T-helper 1 cell treated with Interleukin-12 subunit alpha and Interleukin-12 subunit beta and Interleukin-4 antibody, amounts not matched to agents 30 μg/mL and 1 μg/mL, for 36 hours (primary cell): ENCODE data around the gene ZNF80.

Experiments
- H3K27ac Mint-ChIP-seq: one replicate; pipeline ENCODE4 v1.8.0; 2021; ENCODE audit warnings: mild to moderate bottlenecking, mixed read lengths
- H3K27me3 Mint-ChIP-seq: one replicate; pipeline ENCODE4 v1.8.0; 2021; ENCODE audit warnings: low read depth, mixed read lengths
- H3K36me3 Mint-ChIP-seq: one replicate; pipeline ENCODE4 v1.8.0; 2021; ENCODE audit warnings: low read depth, mixed read lengths
- H3K4me1 Mint-ChIP-seq: one replicate; pipeline ENCODE4 v1.8.0; 2021; ENCODE audit warnings: low read depth, mixed read lengths
- H3K4me3 Mint-ChIP-seq: one replicate; pipeline ENCODE4 v1.8.0; 2021; ENCODE audit warnings: mild to moderate bottlenecking, moderate library complexity, mixed read lengths
- H3K9me3 Mint-ChIP-seq: one replicate; pipeline ENCODE4 v1.8.0; 2021; ENCODE audit warnings: mixed read lengths

The ZNF80 gene

GRCh38 chr3:114235431-114235830, 1.9 kb downstream of the ZNF80 start:
- Mint-ChIP-seq H3K4me1 (peaks cover 28% of the 10 kb centered on the region), H3K36me3 (no peaks in the 10 kb centered on the region), H3K4me3 (no peak overlapping the region), H3K27ac (no peak overlapping the region), H3K9me3 (no peaks in the 10 kb centered on the region), H3K27me3 (no peaks in the 10 kb centered on the region)

- Mint-ChIP-seq H3K4me3 (no peak overlapping the region), H3K9me3 (no peaks in the 10 kb centered on the region), H3K36me3 (no peaks in the 10 kb centered on the region), H3K27ac (no peak overlapping the region), H3K4me1 (peaks cover 29% of the 10 kb centered on the region), H3K27me3 (no peaks in the 10 kb centered on the region)
These were observed 2.6 kb downstream of the ZNF80 start for GRCh38 chr3:114234745-114235144.

- Mint-ChIP-seq H3K27ac (peak overlapping the region; percentile 68), H3K9me3 (no peaks in the 10 kb centered on the region), H3K4me3 (no peak overlapping the region), H3K4me1 (peaks cover 32% of the 10 kb centered on the region), H3K27me3 (no peaks in the 10 kb centered on the region), H3K36me3 (peaks cover 1% of the 10 kb centered on the region)
These were observed 5.8 kb downstream of the ZNF80 start for GRCh38 chr3:114231616-114232015.

- Mint-ChIP-seq H3K36me3 (peaks cover 18% of the 10 kb centered on the region), H3K27ac (no peak overlapping the region), H3K4me3 (no peak overlapping the region), H3K27me3 (no peaks in the 10 kb centered on the region), H3K9me3 (peaks cover 21% of the 10 kb centered on the region), H3K4me1 (peaks cover 42% of the 10 kb centered on the region)
These were observed 10.3 kb downstream of the ZNF80 start for GRCh38 chr3:114227076-114227475.

GRCh38 chr3:114226313-114226712, 11.1 kb downstream of the ZNF80 start:
- Mint-ChIP-seq H3K9me3 (peaks cover 21% of the 10 kb centered on the region), H3K4me1 (peaks cover 44% of the 10 kb centered on the region), H3K4me3 (peak overlapping the region; percentile 54), H3K27ac (peak overlapping the region; percentile 79), H3K27me3 (no peaks in the 10 kb centered on the region), H3K36me3 (peaks cover 18% of the 10 kb centered on the region)

GRCh38 chr3:114223143-114223542, 14.2 kb downstream of the ZNF80 start:
- H3K4me3 Mint-ChIP-seq: peak overlapping the region; percentile 61
- peaks cover 21% of the 10 kb centered on the region for H3K9me3 Mint-ChIP-seq
- H3K4me1 Mint-ChIP-seq: peaks cover 47% of the 10 kb centered on the region
- no peaks in the 10 kb centered on the region for H3K27me3 Mint-ChIP-seq
- H3K27ac Mint-ChIP-seq: peak overlapping the region; percentile 90
- peaks cover 18% of the 10 kb centered on the region for H3K36me3 Mint-ChIP-seq

- H3K36me3 Mint-ChIP-seq: peaks cover 16% of the 10 kb centered on the region
- H3K4me1 Mint-ChIP-seq: peaks cover 51% of the 10 kb centered on the region
- peak overlapping the region; percentile 27 for H3K4me3 Mint-ChIP-seq
- peak overlapping the region; percentile 95 for H3K27ac Mint-ChIP-seq
- peaks cover 21% of the 10 kb centered on the region for H3K9me3 Mint-ChIP-seq
- no peaks in the 10 kb centered on the region for H3K27me3 Mint-ChIP-seq
These were observed 15.5 kb downstream of the ZNF80 start for GRCh38 chr3:114221881-114222264.

- H3K4me3 Mint-ChIP-seq: peak overlapping the region; percentile 27
- H3K27me3 Mint-ChIP-seq: no peaks in the 10 kb centered on the region
- peaks cover 21% of the 10 kb centered on the region for H3K9me3 Mint-ChIP-seq
- H3K36me3 Mint-ChIP-seq: peaks cover 14% of the 10 kb centered on the region
- peak overlapping the region; percentile 95 for H3K27ac Mint-ChIP-seq
- peaks cover 46% of the 10 kb centered on the region for H3K4me1 Mint-ChIP-seq
These were observed 16.1 kb downstream of the ZNF80 start for GRCh38 chr3:114221165-114221880.

- H3K9me3 Mint-ChIP-seq: peaks cover 9% of the 10 kb centered on the region
- H3K4me3 Mint-ChIP-seq: no peak overlapping the region
These were observed 17.6 kb downstream of the ZNF80 start for GRCh38 chr3:114219741-114220140.

GRCh38 chr3:114218578-114219185, 18.7 kb downstream of the ZNF80 start:
- peaks cover 3% of the 10 kb centered on the region for H3K36me3 Mint-ChIP-seq
- H3K4me3 Mint-ChIP-seq: no peak overlapping the region
- H3K27me3 Mint-ChIP-seq: no peaks in the 10 kb centered on the region
- peaks cover 32% of the 10 kb centered on the region for H3K4me1 Mint-ChIP-seq
- H3K9me3 Mint-ChIP-seq: no peaks in the 10 kb centered on the region
- H3K27ac Mint-ChIP-seq: no peak overlapping the region

More at GRCh38 chr3:114219741-114220140, 17.6 kb downstream of the ZNF80 start:
- Mint-ChIP-seq H3K27me3 (no peaks in the 10 kb centered on the region), H3K4me1 (peaks cover 37% of the 10 kb centered on the region), H3K27ac (no peak overlapping the region), H3K36me3 (peaks cover 7% of the 10 kb centered on the region)

GRCh38 chr3:114218006-114218405, 19.4 kb downstream of the ZNF80 start:
- Mint-ChIP-seq H3K27me3 (no peaks in the 10 kb centered on the region), H3K27ac (no peak overlapping the region), H3K36me3 (no peaks in the 10 kb centered on the region), H3K9me3 (no peaks in the 10 kb centered on the region), H3K4me1 (peaks cover 27% of the 10 kb centered on the region), H3K4me3 (no peak overlapping the region)

GRCh38 chr3:114217266-114217665, 20.1 kb downstream of the ZNF80 start:
- Mint-ChIP-seq H3K36me3 (no peaks in the 10 kb centered on the region), H3K4me3 (no peak overlapping the region), H3K4me1 (peaks cover 30% of the 10 kb centered on the region)

GRCh38 chr3:114216186-114216970, 21.0 kb downstream of the ZNF80 start:
- peak overlapping the region; percentile 3 for H3K4me3 Mint-ChIP-seq
- H3K27ac Mint-ChIP-seq: no peak overlapping the region

More at GRCh38 chr3:114217266-114217665, 20.1 kb downstream of the ZNF80 start:
- Mint-ChIP-seq H3K27me3 (no peaks in the 10 kb centered on the region), H3K27ac (peak overlapping the region; percentile 78), H3K9me3 (no peaks in the 10 kb centered on the region)

GRCh38 chr3:114214542-114215341, 22.6 kb downstream of the ZNF80 start:
- H3K27me3 Mint-ChIP-seq: no peaks in the 10 kb centered on the region
- peaks cover 3% of the 10 kb centered on the region for H3K36me3 Mint-ChIP-seq
- H3K4me1 Mint-ChIP-seq: peaks cover 11% of the 10 kb centered on the region
- no peak overlapping the region for H3K27ac Mint-ChIP-seq
- H3K4me3 Mint-ChIP-seq: no peak overlapping the region
- no peaks in the 10 kb centered on the region for H3K9me3 Mint-ChIP-seq

More at GRCh38 chr3:114216186-114216970, 21.0 kb downstream of the ZNF80 start:
- peaks cover 21% of the 10 kb centered on the region for H3K4me1 Mint-ChIP-seq
- H3K36me3 Mint-ChIP-seq: no peaks in the 10 kb centered on the region
- H3K9me3 Mint-ChIP-seq: no peaks in the 10 kb centered on the region
- no peaks in the 10 kb centered on the region for H3K27me3 Mint-ChIP-seq
